ENCODE results near the gene SHPK. TPM values are rescaled to one million over a fixed set of nuclear protein-coding genes. Genes with fewer than 3 reads are reported as not detected.

SHPK gene
- total and polyA plus RNA-seq, 9 of the 15 experiments (the other 6 are each of a cell fraction or from before 2014, with no cell fraction given), result 2.5 to 16.3 (median 11.8) TPM

- TF ChIP-seq RERE (CRISPR knock-in tag; IDR thresholded peaks at IDR 0.05; ENCODE audit: borderline replicate concordance) (no peak), TOE1 (IDR thresholded peaks at IDR 0.05; ENCODE audit: borderline replicate concordance) (peak; percentile 74; the same call in 1 of the 2 replicates), TOE1 (CRISPR knock-in tag; IDR thresholded peaks at IDR 0.05; ENCODE audit: borderline replicate concordance, low read depth) (no peak), CREB5 (CRISPR knock-in tag; IDR thresholded peaks at IDR 0.05) (no peak), GATAD2A (IDR thresholded peaks at IDR 0.05) (no peak), PBX2 (CRISPR knock-in tag; IDR thresholded peaks at IDR 0.05; ENCODE audit: low read depth) (peak; percentile 61), PBX2 (tag; conservative IDR thresholded peaks at IDR 0.05; ENCODE audit: low read depth) (peak; percentile 89), RBM25 (IDR thresholded peaks at IDR 0.05; ENCODE audit: low read depth, low read length, severe bottlenecking) (no peak), MNT (conservative IDR thresholded peaks at IDR 0.05) (peak; percentile 29 to 76; a peak in 3 of 4 replicates), ZNF175 (CRISPR knock-in tag; IDR thresholded peaks at IDR 0.05; ENCODE audit: low read depth) (no peak), ZNF511 (CRISPR knock-in tag; IDR thresholded peaks at IDR 0.05) (no peak), ZNF740 (CRISPR knock-in tag; IDR thresholded peaks at IDR 0.05) (no peak), ZNF740 (tag; IDR thresholded peaks at IDR 0.05) (no peak)
Observed at GRCh38 chr17:3636154-3636907, at the start of gene SHPK, which contains the start of gene CTNS (continued).

All from K562 (cell line).